SU-DHL-6 (cell line): Measurements from ENCODE around the gene PPIF.

Experiments
- EZH2phosphoT487 ChIP-seq: fragments of 200-600 bp; sonication (generic), shearing (Covaris generic); conservative IDR thresholded peaks from 2 replicates; pipeline ENCODE4 v1.6.1; 2018; ENCODE audit warnings: mild to moderate bottlenecking, antibody characterized with exemption, low read length, moderate library complexity, mixed read lengths
- TF ChIP-seq, protein P1 (sequence below): fragments of 200-600 bp; sonication (generic); IDR thresholded peaks from one replicate; pipeline ENCODE4 v1.5.1; 2017; ENCODE audit warnings: antibody characterized with exemption, mild to moderate bottlenecking, low read length, moderate library complexity; ENCODE audit not compliant: insufficient read depth, poor library complexity, severe bottlenecking

GRCh38 chr10:79390057-79390456, 42.8 kb downstream of the PPIF start:
- TF ChIP-seq, protein P1, sequence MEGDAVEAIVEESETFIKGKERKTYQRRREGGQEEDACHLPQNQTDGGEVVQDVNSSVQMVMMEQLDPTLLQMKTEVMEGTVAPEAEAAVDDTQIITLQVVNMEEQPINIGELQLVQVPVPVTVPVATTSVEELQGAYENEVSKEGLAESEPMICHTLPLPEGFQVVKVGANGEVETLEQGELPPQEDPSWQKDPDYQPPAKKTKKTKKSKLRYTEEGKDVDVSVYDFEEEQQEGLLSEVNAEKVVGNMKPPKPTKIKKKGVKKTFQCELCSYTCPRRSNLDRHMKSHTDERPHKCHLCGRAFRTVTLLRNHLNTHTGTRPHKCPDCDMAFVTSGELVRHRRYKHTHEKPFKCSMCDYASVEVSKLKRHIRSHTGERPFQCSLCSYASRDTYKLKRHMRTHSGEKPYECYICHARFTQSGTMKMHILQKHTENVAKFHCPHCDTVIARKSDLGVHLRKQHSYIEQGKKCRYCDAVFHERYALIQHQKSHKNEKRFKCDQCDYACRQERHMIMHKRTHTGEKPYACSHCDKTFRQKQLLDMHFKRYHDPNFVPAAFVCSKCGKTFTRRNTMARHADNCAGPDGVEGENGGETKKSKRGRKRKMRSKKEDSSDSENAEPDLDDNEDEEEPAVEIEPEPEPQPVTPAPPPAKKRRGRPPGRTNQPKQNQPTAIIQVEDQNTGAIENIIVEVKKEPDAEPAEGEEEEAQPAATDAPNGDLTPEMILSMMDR = no peak
- TF ChIP-seq EZH2phosphoT487 = no peak
